ENCODE measurements around the gene FAM131C.

FAM131C gene

DNA sequence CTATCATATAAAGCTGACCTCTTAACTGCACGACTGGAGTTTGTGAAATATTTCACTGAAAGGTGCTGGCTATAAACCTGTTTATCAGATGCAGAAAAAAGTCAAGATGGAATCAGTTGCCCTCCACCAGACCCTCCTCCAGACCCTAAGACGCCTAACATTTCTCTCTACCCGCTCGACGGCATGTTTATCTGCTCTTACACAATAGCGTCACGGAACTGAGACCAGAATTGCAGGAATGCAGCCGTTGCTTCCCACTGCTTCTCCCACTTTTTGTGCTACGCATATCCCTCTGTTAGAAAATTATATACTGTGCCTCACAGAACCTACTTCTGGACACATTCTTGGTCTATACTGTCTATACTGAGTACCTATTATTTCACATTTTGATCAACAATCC lies 28.2 kb upstream of the FAM131C start:
- DNase-seq (ENCODE audit: low read depth, low spot score) = no peak

GRCh38 chr1:16099412-16099811 lies 26.0 kb upstream of the FAM131C start:
- no peak for DNase-seq (ENCODE audit: low read depth, low spot score)

- no peak for DNase-seq (ENCODE audit: low read depth, low spot score)
These were observed 22.0 kb upstream of the FAM131C start for GRCh38 chr1:16095447-16095846.

- no peak for DNase-seq (ENCODE audit: low read depth, low spot score)
These were observed 21.2 kb upstream of the FAM131C start for GRCh38 chr1:16094453-16095158.

- DNase-seq (ENCODE audit: low read depth, low spot score) = no peak
These were observed 20.2 kb upstream of the FAM131C start for GRCh38 chr1:16093611-16094010.

DNA sequence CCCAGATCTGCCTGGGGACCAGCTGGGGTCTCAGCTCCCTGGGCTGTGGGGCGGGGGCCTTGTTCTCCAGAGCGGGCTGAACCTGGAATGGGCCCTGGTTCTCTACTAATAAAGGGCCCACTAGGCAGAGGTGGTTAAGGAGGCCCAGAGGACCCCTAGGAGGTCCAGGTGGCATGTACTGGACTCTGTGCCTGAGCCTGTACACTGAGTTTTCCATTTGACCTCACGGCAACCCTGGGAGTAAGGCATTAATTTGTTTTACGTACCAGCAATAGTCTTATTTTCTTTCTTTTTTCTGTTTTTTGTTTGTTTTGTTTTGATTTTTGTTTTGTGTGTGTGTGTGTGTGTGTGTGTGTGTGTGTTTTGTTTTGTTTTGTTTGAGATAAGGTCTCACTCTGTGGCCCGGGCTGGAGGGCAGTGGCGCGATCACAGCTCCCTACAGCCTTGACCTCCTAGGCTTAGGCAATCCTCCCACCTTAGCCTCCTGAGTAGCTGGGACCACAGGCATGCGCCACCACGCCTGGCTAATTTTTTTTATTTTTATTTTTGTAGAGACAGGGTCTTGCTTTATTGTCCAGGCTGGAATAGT lies 19.6 kb upstream of the FAM131C start:
- DNase-seq (ENCODE audit: low read depth, low spot score) = no peak

DNA sequence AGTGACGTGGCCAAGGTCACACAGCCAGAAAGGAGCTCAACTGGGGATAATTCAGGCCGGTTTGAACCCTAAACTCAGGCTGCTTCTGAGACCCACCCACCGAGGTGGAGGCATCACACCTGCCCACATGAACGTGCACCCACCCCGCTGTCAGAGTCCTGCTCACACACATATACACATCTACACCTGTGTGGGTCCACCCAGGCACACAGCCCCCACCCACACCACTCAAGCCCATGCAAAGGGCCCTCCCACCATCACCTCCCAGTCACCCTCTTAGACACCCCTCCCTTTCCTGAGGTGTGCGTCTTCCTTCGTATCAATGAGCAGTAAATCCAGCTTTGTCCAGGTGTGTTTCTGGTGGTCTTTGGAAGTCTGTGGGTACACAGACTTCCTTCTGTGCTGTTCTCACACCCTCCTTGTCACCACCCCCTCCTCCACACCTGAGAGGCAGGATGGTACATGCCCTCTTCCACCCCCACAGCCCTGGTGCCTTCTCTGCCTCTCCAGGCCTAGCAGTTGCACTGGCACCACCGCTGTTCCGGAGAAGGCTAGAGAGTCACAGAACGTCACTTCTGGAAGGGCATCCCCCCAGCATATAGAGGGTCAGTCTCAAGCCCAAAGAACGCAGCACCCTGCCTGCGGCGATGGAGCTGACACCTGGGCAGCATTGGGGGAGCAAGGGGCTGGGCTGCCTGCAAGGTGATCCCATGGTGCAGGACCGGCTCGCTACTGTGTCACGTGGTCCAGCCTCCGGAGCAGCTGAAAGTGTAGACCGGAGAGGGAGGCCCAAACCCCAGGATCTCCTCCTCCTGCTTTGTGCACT lies 18.9 kb upstream of the FAM131C start:
- no peak for DNase-seq (ENCODE audit: low read depth, low spot score)

DNA sequence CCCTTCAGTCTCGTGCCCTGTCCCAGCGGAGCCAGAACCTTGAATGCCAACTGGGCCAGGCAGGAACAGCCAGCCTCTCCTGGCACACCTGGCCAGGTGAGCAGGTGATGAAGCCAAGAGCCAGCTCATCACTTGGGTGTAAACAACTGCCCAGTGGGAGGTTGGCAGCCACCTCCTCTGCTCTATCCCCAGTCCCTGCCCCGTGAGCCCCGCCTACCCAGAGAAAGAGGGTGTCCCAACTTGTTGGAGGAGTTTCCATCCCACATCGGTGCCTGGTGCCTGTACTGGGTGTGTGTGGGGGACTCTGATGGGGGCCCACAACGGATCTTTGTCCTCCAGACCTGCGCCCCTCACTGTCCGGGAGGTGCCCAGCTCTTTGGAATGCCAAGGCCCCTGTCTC lies 17.8 kb upstream of the FAM131C start:
- DNase-seq (ENCODE audit: low read depth, low spot score) = no peak

DNA sequence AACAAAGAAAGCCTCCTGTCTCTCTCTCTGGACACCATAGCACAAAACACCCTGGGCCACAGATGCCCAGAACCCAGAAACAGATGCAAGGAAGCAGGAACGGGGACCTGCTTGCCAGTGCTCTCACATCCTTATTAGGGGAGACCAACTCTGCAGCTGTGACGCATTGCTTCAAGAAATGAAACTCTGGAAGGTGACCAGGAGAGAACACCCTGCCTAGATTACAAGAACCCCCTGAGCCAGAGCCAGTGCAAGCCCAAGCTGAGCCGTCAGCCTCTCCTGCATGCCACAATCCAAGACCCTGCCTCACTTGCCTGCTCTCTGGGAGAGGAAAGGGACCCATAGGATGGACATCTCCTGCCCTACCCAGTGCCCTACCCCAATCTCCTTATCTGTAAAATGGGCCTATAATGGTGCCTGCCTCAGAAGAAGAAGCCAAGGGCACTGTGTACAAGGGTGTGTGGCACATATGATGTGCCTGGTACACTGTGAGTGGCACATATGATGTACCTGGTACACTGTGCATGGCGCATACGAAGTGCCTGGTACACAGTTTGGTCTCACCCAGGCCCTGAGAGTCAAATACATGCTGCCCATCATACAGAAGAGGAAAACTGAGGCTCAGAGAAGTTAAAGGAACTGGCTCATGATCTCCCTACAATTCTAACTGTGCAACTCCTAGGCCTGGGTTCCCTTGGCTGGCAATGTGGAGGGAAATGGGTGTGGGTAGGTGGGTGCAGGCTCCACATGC lies 16.8 kb upstream of the FAM131C start:
- DNase-seq (ENCODE audit: low read depth, low spot score) = no peak

DNA sequence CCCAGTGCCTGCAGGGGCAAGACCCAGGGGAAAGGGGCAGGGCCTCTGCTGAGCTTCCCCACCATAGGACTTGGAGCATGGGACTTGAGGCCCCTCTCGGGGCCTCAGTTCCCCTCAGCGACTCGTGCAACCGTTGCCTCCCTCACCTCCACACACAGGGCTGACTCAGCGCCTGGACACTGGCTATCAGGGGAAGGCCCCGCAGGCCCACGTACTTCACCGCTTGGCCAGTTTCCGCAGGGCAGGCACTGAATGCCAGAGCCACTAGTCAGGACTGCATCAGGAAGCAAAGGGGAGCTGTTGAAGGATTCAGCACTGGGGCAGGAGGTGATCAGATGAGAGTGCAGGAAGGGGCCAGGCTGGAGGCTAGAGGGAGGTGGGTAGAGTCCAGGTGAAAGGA lies 15.5 kb upstream of the FAM131C start:
- peak; percentile 81 for DNase-seq (ENCODE audit: low read depth, low spot score)

- DNase-seq (ENCODE audit: low read depth, low spot score) = no peak
These were observed 15.0 kb upstream of the FAM131C start for GRCh38 chr1:16088351-16088911.

DNA sequence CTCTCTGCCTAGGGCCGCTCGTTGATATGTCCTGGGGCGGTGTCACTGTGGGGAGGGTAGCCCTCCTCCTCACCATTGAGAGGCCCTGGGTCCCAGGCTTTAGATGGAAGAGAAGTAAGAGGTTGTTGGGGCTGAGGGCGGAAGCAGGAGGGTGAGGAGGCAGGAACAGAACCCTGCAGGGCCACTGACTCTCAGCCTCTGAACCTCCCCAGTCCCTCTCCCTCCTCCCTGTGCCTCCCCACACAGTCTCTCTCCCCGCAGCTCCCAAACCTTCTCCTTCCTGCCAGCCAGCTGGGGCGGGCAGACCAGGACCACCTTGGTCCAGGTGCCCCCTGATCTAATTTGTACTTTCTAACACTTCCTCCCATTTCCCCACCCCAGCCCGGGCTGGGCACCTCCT lies 14.3 kb upstream of the FAM131C start:
- no peak for DNase-seq (ENCODE audit: low read depth, low spot score)

GRCh38 chr1:16085522-16085921 lies 12.1 kb upstream of the FAM131C start:
- DNase-seq (ENCODE audit: low read depth, low spot score) = no peak

- DNase-seq (ENCODE audit: low read depth, low spot score) = no peak
These were observed 10.0 kb upstream of the FAM131C start for GRCh38 chr1:16083486-16083885.

GRCh38 chr1:16082283-16083038 lies 9.0 kb upstream of the FAM131C start:
- DNase-seq (ENCODE audit: low read depth, low spot score) = peak; percentile 81

DNA sequence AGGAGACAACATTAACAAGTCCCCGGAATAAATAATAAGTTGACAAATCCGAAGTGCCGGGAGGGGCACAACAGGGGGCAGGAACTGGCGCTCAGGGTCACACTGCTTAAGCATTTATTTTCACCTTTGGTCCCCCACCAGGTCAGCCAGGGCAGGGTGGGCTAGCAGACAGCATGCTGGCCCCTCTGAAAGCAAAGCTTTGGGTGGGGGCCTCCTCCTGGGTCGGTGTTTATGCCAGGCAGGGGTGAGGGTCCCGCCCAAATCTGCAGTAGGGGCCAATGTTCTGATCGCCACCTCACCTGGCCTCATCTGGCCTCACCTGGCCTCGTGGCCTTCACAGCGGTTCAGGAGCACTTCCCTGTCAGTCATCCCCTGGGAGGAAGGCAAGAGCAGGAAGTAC lies 8.2 kb upstream of the FAM131C start:
- DNase-seq (ENCODE audit: low read depth, low spot score) = no peak

DNA sequence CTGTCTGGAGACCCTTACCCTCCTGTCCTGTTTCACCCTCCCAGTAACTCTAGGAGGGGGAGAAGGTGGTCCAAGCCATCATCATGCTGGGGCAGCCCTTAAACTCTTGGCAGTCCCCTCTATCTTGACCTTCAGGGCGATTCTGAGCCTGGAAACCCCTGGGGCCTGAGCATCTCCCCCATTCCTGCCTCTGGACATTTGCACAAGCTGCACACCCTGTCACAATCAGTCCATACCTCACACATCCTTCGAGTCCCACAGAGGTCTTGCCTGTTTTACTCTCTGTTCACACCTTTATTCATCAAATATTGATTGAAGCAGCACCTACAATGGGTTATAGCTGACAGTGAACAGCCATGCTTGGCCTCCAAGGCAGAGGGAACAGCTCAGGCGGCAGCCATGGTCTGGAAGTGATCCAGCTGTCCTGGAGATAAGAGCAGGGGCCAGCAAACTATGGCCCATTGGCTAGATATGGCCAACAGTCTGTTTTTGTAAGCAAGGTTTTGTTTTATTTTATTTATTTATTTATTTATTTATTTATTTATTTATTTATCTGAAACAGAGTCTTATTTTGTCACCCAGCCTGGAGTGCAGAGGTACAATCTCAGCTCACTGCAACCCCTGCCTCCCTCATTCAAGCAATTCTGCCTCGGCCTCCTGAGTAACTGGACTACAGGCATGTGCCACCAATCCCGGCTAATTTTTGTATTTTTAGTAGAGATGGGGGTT lies 7.1 kb upstream of the FAM131C start:
- DNase-seq (ENCODE audit: low read depth, low spot score) = no peak

DNA sequence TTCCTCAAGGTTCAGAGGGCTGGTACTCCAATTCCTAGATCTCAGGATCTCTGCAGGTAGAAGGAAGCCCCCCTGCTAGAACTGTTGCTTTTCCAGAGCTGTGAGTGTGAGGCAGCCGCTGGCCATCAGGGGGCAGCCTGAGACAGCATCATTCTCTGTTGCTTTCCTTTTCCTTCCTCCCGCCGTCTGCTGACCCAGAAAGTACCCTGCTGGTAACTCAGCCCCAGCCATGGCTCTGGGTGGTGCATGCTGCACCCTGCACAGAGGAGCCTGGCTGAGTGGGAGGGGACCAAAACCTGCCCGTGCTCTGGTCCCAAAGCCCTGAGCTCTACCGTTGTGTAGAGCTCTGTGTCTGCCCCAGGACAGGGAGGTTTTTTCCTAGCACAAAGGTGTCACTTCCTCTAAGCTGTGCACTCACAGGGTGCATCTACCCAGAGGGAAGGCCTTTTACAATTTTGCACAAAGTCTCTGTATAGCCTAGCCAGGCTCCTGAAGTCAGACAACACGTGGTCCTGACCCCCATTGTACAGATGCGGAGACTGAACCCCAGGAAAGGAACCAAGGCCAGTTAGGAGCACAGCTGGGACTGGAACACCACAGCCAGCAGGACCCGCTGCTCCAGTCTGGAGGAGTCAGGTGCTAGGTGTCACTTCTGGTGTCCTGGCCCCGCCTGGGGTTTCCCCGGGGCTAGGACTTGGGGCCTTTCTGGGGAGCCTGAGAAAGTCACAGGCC lies 5.6 kb upstream of the FAM131C start:
- DNase-seq (ENCODE audit: low read depth, low spot score) = peak; percentile 88

DNA sequence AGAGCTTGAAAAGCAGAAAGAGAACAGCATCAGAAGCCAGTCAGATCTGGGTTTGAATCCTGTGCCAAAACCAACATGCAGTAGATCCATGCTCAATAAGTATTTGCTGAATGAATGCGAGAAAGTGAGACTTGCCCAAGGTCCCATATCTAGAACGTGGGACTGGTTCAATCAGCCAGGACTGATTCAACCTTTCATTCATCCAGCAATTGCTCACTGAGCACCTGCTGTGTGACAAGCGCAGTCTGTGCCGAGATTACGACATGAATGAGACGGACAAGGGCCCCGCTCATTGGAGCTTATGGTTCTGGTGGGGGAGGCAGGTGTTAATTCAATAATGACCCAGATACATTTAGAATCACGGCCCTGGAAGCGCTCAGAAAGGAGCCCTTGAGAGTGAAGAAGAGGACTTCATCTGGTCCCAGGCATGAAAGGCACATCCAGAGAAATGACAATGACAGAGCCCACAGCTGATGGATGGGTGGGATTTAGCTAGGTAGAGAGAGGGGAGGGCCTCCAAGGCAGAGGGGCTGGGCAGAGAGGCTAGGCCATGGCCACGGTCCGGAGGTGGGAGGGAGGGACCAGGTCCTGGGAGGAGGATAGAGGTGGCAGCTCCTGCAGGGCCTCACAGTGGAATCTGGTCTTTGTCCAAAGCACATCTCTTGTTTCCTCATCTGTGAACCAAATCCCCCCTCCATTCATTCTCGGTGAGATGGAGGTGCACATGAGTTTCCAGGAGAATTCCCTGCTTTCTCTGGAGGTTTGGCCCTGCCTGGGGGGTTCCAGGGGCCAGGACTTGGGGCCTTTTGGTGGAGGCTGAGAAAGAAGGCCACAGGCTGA lies 4.2 kb upstream of the FAM131C start:
- peak; percentile 35 for DNase-seq (ENCODE audit: low read depth, low spot score)
